OCI-LY7 (cell line): ENCODE measurements around the gene THSD7B.

Source experiments
- EZH2phosphoT487 ChIP-seq: fragments of 200-600 bp; sonication (generic); IDR thresholded peaks from 2 replicates; pipeline ENCODE4 v1.6.1; 2018; ENCODE audit warnings: low read depth, borderline replicate concordance, mild to moderate bottlenecking, mixed run types, antibody characterized with exemption, low read length, moderate library complexity, mixed read lengths
- TF ChIP-seq, protein P1 (sequence below): fragments of 200-600 bp; sonication (generic); conservative IDR thresholded peaks from 2 replicates; pipeline ENCODE4 v1.5.1; 2014; ENCODE audit warnings: mild to moderate bottlenecking, antibody characterized with exemption, low read length, moderate library complexity, mixed read lengths

DNA sequence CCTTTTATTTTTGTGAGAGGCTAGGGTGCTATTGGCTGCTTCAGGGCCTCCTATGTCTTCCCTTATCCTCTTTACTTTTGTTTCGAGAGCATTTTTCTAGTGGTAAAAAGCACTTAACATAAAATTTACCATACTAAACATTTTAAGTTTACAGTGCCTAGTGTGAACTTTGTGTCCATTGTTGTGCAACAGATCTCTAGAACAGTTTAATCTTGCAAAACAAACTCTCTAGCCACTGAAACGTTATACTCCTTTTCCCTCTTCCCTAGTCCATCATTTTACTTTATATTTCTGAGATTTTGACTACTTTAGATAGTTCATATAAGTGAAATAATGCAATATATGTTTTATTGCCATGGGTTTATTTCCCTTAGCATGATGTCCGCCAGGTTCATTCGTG lies 580.6 kb downstream of the THSD7B start:
- TF ChIP-seq, protein P1, sequence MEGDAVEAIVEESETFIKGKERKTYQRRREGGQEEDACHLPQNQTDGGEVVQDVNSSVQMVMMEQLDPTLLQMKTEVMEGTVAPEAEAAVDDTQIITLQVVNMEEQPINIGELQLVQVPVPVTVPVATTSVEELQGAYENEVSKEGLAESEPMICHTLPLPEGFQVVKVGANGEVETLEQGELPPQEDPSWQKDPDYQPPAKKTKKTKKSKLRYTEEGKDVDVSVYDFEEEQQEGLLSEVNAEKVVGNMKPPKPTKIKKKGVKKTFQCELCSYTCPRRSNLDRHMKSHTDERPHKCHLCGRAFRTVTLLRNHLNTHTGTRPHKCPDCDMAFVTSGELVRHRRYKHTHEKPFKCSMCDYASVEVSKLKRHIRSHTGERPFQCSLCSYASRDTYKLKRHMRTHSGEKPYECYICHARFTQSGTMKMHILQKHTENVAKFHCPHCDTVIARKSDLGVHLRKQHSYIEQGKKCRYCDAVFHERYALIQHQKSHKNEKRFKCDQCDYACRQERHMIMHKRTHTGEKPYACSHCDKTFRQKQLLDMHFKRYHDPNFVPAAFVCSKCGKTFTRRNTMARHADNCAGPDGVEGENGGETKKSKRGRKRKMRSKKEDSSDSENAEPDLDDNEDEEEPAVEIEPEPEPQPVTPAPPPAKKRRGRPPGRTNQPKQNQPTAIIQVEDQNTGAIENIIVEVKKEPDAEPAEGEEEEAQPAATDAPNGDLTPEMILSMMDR, result no peak
- no peak for TF ChIP-seq EZH2phosphoT487
